Stimulated activated naive CD4-positive, alpha-beta T cell (primary cell): Measurements from ENCODE around the gene CPN2.

Experiments used
- DNase-seq, 6 experiments: peaks; one replicate each; lab custom pipeline; 2025; lab: John Stamatoyannopoulos, UW

CPN2 gene

DNA sequence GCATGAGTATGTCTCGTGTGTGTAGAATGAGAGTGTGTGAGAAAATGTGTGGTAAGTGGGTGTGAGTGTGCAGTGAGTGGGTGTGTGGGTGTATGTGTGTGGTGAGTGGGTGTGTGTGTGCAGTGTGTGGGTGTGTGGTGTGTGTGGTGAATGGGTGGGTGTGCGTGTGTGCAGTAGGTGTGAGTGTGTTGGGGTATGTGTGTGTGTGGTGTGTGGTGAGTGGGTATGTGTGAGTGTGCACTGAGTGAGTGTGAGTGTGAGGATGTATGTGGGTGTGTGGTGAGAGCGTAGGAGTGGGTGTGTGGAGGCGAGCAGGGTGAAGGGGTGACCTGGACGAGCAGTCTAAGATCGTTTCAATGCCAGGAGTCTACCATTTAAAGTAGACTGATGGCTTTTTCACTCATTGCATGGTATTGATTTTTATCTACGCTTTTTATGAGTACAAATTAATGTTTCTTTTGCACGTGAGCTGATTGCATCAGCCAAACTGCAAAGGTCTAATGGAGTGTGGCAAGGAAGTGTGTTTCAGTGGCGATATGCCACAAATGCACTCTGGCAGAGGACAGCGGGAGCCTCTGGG is 1.6 kb upstream of the CPN2 start:
- no peak for DNase-seq

DNA sequence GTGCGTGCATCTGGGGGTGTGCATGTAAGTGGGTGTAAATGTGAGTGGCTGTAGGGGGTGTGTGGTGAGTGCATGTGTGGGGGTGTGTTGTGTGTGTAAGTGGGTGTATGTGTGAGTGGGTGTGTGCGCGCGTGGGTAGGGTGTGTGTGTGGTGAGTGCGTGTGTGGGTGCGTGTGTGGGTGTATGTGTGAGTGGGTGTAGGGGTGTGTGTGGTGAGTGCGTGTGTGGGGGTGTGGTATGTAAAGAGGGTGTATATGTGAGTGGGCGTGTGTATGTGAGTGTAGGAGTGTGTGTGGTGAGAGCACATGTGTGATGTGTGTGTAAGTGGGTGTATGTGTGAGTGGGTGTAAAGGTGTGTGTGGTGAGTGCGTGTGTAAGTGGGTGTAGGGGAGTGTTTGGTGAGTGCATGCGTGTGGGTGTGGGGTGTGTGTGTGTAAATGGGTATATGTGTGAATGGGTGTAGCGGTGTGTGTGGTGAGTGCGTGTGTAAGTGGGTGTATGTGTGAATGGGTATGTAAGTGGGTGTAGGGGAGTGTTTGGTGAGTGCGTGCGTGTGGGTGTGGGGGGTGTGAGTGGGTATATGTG is 916 bp upstream of the CPN2 start:
- DNase-seq = no peak

DNA sequence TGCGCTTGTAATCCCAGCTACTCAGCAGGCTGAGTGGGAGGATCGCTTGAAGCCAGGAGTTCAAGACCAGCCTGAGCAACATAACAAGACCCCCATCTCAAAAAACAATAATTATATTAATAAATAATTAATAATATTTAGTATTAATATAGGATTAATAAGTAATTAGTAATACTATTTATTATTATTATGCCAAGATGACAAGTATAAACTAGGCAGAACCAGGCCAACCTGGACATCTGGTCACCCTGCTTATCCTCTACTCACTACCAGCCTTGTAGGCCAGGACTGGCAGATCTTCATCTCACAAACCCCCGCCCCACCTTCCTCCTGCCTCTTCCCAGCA is 429 bp downstream of the CPN2 start:
- DNase-seq = no peak

DNA sequence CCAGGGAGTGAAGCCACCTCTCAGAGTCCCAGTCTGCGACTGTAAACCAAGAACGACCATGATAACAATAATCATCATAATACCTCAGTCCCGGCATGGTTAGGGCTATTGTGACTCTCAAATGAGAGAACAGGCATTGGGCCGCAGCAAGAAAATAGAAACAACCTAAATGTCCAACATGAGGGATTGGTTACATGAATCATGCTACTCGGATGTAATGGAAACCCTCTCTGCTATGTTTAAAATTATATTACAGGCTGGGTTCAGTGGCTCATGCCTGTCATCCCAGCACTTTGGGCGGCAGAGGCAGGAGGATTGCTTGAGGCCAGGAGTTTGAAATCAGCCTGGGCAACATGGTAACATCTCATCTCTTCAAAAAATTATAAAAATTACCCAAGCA is 2.8 kb downstream of the CPN2 start:
- no peak for DNase-seq

DNA sequence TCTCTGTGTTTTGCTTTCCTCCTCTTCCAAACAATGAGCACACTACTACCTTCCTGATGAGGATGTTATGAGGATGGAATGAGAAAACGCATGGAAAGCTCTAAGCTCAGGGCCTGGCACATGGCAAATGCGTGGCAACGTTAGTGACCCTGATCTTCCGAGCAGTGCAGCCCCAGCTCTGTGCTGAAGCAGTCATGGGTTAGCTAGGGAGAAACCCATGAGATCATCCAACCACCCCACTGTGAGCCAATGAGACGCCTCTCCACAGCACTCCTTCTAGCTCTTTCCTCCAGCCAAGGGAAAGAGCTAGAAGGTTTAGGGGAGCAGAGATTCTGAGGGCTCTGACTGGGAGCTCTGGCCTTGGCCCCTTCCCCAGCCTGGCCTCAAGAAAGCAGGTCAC is 4.5 kb downstream of the CPN2 start:
- no peak for DNase-seq

DNA sequence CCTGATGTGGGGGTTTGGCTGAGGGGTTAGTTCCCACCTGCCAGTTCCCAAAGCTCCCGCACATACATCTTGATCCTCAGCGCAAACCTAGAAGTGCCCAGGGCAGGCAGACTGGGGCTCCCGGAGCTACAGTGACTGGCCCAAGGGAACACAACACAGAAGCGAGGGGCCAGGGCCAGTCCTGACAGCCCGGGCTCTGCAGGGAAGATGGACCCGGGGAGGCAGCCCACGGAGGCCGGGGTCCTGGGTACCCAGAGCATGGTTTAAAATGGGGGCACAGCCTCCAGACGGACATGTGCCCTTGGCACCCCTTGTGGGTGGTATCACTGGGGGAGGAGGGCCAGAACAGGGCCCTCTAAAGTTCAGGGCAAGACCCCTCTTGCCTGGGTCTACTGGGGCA is 5.1 kb downstream of the CPN2 start:
- DNase-seq = no peak

DNA sequence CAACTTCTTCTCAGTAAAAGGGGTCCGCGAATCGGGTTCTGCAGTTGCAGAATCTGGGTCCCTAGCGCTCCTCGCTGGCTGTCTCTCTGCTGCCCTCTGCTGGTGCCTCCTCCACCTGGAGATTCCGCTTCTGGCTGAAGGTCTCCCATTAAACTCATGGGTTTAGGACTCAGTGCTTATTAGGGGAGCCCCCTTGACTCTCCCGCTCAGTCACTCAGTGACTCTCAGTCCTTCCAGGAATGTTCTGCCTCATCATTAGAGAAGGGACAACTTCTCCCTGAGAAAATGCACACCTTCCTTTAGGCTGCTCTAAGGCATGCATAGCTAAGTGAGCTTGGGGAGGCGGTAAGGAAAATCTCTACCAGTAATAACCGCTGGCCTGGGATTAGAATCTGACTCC is 7.1 kb downstream of the CPN2 start:
- DNase-seq = peak; percentile 21 to 70 (median 58)

DNA sequence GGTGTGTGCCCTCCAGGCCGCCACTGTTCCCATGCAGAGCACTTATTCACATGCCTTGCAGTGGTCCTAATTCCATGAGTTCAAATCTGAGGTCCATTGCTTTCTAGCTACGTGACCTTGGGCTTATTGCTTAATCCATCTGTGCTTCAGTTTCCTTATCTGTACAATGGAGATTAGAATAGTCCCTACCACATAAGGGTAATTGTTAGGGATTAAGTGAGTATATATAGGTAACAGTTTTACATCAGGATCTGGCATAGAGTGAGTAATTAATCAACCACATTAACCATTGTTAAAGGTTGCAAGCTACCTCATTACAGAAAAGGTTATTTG is 7.6 kb downstream of the CPN2 start:
- DNase-seq = no peak

DNA sequence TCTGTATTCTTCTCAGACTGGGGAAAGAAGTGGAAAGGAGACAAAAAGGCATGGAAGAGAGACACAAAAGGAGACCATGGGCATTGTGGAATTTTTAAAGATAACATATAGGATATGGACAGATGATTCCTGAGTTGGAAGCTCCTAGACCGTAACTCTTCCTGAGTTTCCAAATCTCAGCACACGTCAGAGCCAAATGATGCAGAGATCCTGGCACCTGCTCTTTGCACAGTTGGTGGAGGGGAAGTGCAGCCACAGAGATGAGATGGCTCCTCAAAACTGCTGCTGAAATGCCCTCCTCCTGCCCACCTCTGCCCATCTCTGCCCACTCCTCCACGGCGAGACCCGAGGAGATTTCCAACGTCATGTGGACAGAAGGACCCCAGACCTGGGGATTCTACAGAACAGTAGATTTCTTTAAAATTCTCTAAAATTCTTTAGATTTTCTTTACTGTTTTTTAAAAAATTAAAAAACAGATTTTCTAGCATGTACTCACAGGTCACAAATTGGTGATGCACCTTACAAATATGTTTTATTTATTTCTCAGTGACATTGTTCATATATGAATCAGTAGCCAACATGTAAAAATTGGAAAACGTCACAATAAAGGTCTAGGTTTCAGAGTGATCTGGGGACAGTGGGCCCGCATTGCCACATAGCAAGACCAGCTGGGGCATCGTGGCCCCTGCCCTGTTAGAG is 8.1 kb downstream of the CPN2 start:
- DNase-seq = no peak

DNA sequence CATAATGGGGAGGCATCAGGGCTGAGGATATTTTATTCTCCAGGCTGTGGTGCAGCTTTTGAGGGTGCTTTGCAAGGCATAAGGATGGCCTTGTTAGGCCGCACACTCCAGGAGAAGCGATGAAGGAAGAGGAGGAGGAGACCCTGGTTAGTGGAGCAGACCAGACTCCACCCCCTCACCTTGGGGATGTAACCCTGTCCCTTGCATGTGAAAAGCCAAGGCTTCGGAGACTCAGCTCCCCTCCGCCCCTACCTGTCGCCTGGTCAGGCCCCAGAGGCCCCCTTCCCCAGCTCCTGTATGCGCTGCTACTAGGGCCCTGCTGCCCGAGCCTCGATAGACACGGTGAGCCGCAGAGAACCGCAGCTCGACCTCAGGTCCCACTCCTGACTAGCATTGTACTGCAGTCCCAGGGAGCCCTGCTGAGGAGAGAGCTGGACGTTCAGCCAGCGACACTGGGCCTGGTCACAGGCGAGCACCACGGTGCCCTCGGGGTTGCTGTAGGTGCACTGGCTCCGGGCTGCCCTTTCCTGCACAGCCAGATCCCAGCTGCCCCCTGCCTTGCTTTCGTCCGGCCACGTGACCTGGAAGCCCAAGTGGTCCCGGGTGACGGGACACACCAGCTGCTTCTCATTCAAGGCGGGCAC is 10.2 kb downstream of the CPN2 start:
- no peak for DNase-seq

DNA sequence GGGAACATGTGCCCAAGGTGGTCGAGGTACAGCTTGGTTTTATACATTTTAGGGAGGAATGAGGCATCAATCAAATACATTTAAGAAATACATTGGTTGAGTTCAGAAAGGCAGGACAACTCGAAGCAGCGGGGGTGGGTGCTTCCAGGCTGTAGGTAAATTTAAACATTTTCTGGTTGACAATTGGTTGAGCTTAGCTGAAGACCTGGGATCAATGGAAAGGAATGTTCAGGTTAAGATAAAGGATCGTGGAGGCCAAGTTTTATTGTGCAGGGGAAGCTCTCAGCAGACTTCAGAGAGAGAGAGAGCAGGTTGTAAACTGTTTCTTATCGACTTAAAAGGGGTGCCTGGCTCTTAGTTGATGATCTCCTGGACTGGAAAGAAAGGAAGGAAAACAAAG is 11.3 kb downstream of the CPN2 start:
- no peak for DNase-seq

DNA sequence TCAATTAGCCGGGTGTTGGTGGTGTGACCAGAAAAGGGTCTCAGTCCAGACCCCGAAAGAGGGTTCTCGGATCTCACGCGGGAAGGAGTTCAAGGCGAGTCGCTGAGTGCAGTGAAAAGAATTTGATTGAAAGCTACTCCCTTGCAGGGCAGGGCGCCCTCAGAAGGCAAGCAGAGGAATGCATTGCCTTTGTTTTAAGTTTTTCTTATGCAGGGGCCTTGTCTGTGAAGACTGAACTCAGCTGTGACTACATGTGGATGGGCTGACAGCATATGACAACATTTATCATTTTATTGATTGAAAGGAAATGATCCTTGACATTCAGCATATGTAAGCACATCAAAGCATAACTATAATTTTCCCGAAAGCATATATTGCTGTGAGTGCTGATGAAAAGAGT is 11.8 kb downstream of the CPN2 start:
- no peak for DNase-seq

DNA sequence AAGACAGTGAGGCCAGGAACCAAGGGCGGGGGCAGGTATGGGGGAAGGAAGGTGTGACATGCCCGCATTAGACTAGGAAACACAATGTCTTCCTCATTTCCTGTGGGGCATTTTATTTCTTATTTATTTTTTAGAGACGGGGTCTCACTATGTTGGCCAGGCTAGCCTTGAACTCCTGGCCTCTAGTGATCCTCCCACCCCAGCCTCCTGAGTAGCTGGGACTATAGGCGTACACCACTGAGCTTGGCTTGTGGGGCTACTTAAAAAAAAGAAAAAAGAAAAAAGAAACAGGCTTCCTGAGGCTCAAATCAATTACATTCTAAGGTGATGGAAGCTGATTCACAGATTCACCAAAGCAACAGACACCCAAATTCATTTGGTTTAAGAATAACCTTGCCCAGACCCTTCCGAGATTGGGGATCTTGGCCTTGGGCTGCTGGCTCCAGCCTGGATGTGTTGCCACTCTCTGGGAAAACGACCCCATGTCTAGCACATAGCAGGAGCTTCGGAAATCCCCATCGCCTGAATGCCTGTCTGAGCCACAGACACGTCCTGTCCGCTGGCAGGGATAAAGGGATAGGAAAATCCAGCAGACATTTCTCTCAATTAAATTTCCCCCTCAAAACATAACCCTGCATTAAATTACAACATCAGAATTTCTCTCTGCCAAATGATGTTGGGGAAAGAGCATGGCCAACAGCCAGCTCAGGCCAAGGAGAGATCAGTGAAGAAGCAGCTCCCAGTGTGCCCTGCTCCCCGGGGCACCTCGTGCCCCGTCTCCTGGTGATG is 13.0 kb downstream of the CPN2 start:
- DNase-seq = no peak

DNA sequence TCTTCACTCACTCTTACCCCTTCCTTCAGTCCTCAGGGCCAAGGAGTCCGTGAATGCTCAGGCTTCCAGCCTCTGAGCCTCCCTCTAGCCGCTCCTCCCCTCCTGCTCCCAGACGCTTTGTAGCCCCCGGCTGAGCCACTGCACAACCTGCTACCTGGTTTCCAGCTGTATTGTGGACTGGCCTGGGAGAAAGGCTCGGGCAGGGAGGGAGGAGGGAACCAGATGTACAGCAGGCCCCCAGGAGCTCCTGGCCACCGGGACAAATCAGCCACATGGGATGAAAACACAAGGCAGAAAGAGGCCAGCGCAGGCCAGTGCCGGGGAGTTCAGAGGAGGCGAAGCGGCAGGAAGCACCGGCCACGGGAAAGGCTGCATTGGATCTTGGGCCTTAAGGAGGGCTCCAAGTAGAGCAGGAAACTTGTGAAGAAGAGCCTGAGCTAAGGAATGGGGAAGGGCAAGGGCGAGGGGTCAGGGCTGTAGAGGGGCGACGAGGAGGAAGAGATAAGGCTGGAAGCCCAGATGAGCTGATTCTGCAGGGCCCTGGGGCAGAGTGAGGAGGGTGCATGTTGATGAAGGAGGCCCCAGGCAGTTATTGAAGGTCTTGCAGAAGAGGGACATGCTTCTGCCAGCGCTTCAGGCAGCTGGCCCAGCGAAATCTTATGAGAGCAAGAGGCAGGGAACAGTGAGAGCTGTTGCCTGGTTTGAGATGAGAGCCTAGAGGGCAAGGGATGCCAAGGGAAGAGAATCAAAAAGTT is 14.3 kb downstream of the CPN2 start:
- DNase-seq = no peak

DNA sequence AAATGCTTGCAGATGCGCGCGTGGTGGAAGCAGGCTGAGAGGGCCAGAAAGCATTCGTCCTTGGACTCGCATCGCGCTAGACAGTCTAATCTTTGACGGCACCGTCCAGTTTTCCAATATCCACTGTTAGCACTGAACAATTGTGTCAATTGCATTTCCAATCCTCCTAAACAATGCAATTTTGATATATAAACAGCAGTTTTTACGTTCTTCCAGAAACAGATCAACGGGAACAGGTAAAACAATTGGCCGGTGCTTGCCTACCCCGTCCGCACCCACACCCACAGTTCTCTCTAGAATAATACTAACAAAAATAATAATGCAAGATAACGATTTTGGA is 17.2 kb downstream of the CPN2 start:
- no peak for DNase-seq

DNA sequence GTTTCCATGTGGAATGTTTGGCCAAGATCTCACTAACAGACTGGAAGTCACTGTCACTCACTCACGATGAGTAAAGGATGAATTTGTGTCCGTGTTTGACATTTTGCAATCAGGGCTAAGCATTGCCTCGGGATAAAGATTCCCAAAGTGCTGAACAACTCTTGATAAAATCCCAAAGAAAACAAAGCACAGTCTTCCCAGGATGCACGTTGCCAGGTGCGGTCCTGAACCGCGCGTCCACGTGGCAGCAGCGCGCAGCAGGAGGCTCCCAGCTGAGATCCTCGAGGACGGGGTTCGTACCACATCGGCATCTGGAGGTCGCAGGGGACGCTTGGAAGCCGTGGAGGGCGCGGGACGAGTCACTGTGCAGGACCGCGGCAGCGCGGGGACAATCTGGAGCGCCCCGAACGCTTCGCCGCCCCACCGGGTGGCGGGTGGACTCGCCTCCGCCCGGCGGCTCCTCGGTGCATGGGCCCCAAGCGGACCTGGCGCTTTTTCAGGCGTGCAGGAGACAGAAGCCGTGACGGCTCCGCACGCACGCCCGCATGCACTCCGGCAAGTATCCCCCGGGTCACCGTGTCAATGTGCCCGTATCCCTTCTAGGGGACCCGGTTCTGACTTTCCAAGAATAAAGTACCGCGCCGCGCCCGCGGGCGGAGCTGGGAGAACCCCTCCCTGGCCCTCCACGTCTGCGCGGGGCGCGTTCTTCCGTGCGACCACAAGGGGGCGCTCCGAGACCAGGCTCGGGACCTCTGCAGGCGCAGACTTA is 17.7 kb downstream of the CPN2 start:
- no peak for DNase-seq

DNA sequence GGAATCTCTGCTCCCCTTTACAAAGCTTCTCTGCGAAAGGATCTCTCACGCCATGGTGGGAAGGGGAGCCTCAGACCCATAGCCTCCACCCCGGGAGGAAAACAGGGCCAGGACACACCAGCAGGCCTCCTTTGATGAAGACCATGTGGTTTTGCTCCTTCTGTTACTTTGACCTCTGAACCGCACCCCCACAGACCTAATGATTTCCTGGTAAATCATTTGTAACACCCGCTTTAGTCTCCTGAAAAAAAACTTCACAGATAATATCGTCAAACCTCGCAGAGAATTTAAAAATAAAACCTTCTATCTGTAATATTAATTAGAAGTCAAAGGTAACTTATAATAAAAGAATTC is 18.3 kb downstream of the CPN2 start:
- DNase-seq = no peak

DNA sequence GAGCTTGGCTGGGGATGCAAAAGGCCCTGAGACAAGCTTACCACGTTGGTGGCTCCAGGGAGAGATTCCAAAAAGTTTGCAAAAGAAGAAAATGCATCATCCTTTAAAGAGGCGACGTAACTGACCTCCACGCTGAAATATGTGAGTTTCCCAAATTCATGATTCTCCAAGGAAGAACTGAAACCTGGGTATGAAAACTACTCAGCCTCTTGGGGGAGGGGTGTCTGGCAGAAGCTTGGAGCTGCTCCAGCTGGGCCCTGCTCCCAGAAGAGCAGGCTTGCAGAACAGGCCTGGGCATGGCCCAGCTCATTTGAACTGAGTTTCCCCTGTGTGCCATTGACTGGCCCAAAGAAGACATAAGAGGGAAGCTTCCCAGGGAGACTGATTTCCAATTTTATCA is 20.5 kb downstream of the CPN2 start:
- no peak for DNase-seq

DNA sequence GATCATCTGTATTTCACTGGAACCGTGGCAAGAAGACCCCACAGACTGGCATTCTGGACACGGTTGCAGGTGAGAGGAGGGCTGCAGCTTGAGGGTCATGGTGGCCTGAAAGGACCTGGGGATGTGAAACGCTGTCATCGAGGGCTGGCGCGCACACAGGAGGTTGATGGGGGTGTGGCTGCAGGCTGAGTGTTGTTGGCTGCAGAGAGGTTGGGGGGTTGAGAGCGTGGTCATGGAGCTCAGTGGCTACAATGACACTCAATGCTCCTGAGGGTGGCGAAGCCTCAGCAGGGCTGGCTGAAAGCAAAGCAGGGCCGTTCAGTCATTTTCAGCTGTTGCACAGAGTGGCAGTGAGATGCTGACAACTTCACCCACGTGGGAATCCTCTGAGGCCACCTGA is 21.0 kb downstream of the CPN2 start:
- DNase-seq = no peak

DNA sequence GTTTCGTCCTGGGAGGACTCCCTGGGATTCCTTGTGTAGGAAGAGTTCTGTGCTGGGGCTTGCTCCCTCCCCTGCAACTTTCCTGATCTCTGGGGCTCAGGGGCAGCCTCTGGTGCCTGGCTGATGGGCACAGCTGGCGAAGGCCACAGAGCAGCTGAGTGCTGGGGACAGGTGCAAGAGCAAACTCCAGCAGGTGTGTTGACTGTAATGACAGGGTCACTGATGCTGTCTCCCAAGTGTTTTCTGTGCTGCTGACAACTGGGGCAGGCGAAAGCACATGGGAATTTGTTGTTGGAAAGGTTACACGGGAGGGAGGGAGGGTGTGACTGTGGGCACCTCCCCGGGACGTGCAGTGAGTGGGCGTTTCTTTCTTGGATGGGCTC is 21.6 kb downstream of the CPN2 start:
- no peak for DNase-seq

DNA sequence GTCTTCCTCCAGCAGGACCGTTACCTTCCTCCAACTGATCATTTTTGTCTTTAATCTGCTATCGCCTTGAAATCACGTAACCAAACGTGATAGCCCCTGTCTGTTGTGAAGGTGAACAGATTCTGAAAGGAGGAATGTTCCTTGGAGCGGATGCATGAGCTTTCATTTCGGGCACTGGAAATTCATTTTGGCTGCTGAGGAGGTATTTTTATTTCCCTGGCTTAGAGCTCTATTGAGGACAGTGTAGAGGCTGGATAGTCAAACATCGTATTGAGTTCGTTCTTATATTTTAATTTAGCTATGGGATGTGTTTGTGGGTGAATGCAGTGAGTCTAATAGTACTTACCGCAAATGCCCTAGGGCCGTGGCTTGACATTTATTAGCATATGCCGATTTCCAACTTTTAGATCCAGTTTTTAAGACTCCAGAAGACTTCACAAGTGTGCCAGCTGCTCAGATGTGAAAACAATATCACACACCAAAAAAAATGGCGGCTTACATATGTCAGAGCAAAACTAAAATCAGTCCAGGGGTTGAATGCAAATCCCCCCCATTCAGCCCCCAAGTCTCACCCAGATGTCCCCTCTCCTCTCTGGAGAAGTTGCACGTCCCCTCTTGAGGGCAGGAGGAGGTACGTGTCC is 22.1 kb downstream of the CPN2 start:
- DNase-seq = no peak
